ENCODE measurements around the gene NFKB2.

Gene NFKB2

GRCh38 chr10:102403115-102403514, 7.6 kb downstream of the NFKB2 start:
- peak overlapping the region; percentile 39 for H3K27ac ChIP-seq
- TF ChIP-seq ZFX (IDR thresholded peaks at IDR 0.05; ENCODE audit: borderline replicate concordance): no peak
- TF ChIP-seq, protein P1, sequence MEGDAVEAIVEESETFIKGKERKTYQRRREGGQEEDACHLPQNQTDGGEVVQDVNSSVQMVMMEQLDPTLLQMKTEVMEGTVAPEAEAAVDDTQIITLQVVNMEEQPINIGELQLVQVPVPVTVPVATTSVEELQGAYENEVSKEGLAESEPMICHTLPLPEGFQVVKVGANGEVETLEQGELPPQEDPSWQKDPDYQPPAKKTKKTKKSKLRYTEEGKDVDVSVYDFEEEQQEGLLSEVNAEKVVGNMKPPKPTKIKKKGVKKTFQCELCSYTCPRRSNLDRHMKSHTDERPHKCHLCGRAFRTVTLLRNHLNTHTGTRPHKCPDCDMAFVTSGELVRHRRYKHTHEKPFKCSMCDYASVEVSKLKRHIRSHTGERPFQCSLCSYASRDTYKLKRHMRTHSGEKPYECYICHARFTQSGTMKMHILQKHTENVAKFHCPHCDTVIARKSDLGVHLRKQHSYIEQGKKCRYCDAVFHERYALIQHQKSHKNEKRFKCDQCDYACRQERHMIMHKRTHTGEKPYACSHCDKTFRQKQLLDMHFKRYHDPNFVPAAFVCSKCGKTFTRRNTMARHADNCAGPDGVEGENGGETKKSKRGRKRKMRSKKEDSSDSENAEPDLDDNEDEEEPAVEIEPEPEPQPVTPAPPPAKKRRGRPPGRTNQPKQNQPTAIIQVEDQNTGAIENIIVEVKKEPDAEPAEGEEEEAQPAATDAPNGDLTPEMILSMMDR (IDR thresholded peaks at IDR 0.05): no peak

- no peak for TF ChIP-seq ZFX (IDR thresholded peaks at IDR 0.05; ENCODE audit: borderline replicate concordance)
- TF ChIP-seq, protein P1 (IDR thresholded peaks at IDR 0.05): no peak
- H3K27ac ChIP-seq: peak overlapping the region; percentile 39; the same call in 1 of the 2 replicates
These were observed 9.0 kb downstream of the NFKB2 start for GRCh38 chr10:102404361-102405107.

DNA sequence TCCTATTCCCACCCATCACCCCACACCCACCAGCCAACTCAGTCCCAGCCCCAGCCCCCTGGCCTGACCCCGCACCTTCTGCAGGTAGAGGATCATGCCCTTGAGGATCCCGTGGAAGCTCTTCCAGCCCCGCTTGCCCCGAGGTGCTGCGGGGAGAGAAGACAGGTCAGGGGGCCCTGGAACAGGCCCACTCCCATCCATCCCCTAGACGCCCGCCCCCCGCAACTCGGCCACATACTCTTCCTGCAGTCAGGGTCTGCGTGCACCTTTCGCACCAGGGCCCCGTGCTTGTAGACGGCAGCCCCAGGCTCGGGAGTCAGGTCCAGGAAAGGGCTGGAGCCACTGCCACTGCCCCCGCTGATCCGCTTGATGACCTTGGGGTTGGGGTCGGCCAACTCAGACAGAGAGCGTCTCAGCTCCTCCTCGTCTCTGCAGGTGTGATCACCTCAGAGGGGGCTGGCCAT, 9.6 kb downstream of the NFKB2 start:
- TF ChIP-seq, protein P1 (IDR thresholded peaks at IDR 0.05): no peak
- no peak for TF ChIP-seq ZFX (IDR thresholded peaks at IDR 0.05; ENCODE audit: borderline replicate concordance)
- no peak overlapping the region; the same call in 1 of the 2 replicates for H3K27ac ChIP-seq

GRCh38 chr10:102405632-102406031, 10.1 kb downstream of the NFKB2 start:
- TF ChIP-seq, protein P1 (IDR thresholded peaks at IDR 0.05): no peak
- TF ChIP-seq ZFX (IDR thresholded peaks at IDR 0.05; ENCODE audit: borderline replicate concordance): no peak
- H3K27ac ChIP-seq: peak overlapping the region; percentile 33; the same call in 1 of the 2 replicates

- peak overlapping the region; percentile 33; the same call in 1 of the 2 replicates for H3K27ac ChIP-seq
- TF ChIP-seq, protein P1 (IDR thresholded peaks at IDR 0.05): no peak
- TF ChIP-seq ZFX (IDR thresholded peaks at IDR 0.05; ENCODE audit: borderline replicate concordance): no peak
These were observed 11.3 kb downstream of the NFKB2 start for GRCh38 chr10:102406815-102407214.

DNA sequence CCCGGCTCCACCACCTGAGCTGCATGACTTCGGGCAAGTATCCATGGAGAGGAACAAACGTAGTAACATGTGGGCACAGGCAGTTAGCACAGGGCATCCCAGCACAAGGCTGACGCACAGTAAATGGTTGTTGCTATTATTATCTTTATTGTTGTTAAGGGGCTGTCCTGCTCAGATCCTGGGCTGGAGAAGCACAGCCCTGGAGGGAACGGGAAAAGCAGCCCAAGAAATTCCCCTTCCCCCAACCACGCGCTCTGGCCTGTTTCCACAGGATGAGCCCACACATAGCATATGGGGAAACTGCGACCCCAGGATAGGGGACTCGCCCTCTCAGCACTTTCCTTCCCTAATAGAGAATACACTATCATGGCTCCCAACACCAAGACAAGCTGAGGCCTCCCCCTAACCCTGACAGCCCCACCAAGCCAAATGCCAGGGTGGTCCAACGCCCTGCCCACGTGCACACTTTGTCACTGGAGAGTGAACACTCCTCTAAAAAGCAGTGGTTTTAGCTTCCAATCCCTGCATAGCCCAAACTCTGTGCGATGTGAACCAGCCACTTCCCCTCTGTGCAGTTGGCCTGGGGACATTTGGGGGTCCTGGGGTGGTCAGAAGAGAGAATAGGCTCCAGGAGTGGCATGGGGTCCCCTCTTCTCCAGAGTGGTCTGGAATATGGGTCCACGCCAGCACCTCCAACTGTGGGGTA, 12.1 kb downstream of the NFKB2 start:
- TF ChIP-seq ZFX (IDR thresholded peaks at IDR 0.05; ENCODE audit: borderline replicate concordance): no peak
- TF ChIP-seq, protein P1 (IDR thresholded peaks at IDR 0.05): no peak
- no peak overlapping the region for H3K27ac ChIP-seq

Measured in 22Rv1 (cell line).